Osteoblast (primary cell): ENCODE measurements around the gene SHB. TPM values are rescaled to one million over a fixed set of nuclear protein-coding genes. Genes with fewer than 3 reads are reported as not detected.

Experiments used
- DNase-seq: peaks from one replicate; pipeline ENCODE4 v3.0.0; 2011; ENCODE audit warnings: low spot score, mixed read lengths; ENCODE audit not compliant: insufficient read length; ENCODE audit errors: missing footprints
- H2AFZ ChIP-seq: 2 replicates; pipeline ENCODE4 v1.6.0; 2011; ENCODE audit warnings: mild to moderate bottlenecking, low read length
- H3K27ac ChIP-seq: 2 replicates; pipeline ENCODE4 v1.5.1; 2011; ENCODE audit warnings: mild to moderate bottlenecking, low read depth, low read length, moderate library complexity
- H3K27me3 ChIP-seq: 2 replicates; pipeline ENCODE4 v1.6.0; 2012; ENCODE audit warnings: mild to moderate bottlenecking, control low read depth, inconsistent platforms, low read length, moderate library complexity; ENCODE audit not compliant: insufficient read depth
- H3K36me3 ChIP-seq: 2 replicates; pipeline ENCODE4 v1.5.1; 2011; ENCODE audit warnings: mild to moderate bottlenecking, low read length, control low read depth, moderate library complexity; ENCODE audit not compliant: insufficient read depth
- H3K4me1 ChIP-seq: 2 replicates; pipeline ENCODE4 v1.5.1; 2011; ENCODE audit warnings: mild to moderate bottlenecking, low read length, control low read depth, moderate library complexity; ENCODE audit not compliant: insufficient read depth
- H3K4me2 ChIP-seq: 2 replicates; pipeline ENCODE4 v1.6.0; 2011; ENCODE audit warnings: mild to moderate bottlenecking, low read length; ENCODE audit not compliant: insufficient read depth
- H3K4me3 ChIP-seq: fragments of 200-600 bp; sonication (generic); 3 replicates; pipeline ENCODE4 v1.5.1; 2012; ENCODE audit warnings: mild to moderate bottlenecking, low read length, inconsistent platforms; ENCODE audit not compliant: insufficient read depth
- H3K79me2 ChIP-seq: 2 replicates; pipeline ENCODE4 v1.6.0; 2012; ENCODE audit warnings: mild to moderate bottlenecking, low read length, control low read depth, inconsistent platforms; ENCODE audit not compliant: insufficient read depth
- H3K9me3 ChIP-seq: 2 replicates; pipeline ENCODE4 v1.5.1; 2011; ENCODE audit warnings: low read depth, low read length, control low read depth
- H4K20me1 ChIP-seq: 2 replicates; pipeline ENCODE4 v1.6.0; 2012; ENCODE audit warnings: mild to moderate bottlenecking, low read length, control low read depth; ENCODE audit not compliant: insufficient read depth
- CTCF ChIP-seq: IDR thresholded peaks from 2 replicates; pipeline ENCODE4 v1.5.1; 2011; ENCODE audit warnings: mild to moderate bottlenecking, low read depth, low read length, moderate library complexity; ENCODE audit errors: extremely low read depth
- total RNA-seq: library from RNA; depleted of rRNA; stranded (reverse); fragments of >200 nt; gene quantifications from 2 replicates; pipeline ENCODE4 v1.2.3, GENCODE V29; 2012

SHB gene
- total RNA-seq, 1 donor, result 9.4 TPM

GRCh38 chr9:38079461-38080031, 10.5 kb upstream of the SHB start:
- TF ChIP-seq CTCF, result no peak
- H3K79me2 ChIP-seq, result no peaks in the 10 kb centered on the region

DNA sequence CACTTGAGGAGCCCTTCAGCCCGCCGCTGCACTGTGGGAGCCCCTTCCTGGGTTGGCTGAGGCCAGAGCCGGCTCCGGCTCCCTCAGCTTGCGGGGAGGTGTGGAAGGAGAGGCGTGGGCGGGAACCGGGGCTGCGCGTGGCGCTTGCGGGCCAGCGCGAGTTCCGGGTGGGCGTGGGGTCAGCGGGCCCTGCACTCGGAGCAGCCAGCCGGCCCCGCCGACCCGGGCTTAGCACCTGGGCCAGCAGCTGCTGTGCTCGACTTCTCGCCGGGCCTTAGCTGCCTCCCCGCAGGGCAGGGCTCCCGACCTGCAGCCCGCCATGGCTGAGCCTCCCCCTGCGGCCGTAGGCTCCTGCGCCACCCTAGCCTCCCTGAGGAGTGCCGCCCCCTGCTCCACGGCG, 6.2 kb upstream of the SHB start:
- Histone ChIP-seq H3K79me2 (no peaks in the 10 kb centered on the region), H3K4me3 (no peak overlapping the region), H2AFZ (no peak overlapping the region), H3K9me3 (no peaks in the 10 kb centered on the region), H3K36me3 (no peaks in the 10 kb centered on the region), H4K20me1 (no peaks in the 10 kb centered on the region), H3K27ac (no peak overlapping the region), H3K27me3 (no peaks in the 10 kb centered on the region), H3K4me1 (peaks cover 12% of the 10 kb centered on the region), H3K4me2 (no peak overlapping the region)
- TF ChIP-seq CTCF, result no peak
- no peak for DNase-seq

More at GRCh38 chr9:38079461-38080031, 10.5 kb upstream of the SHB start:
- H3K9me3 ChIP-seq, result no peaks in the 10 kb centered on the region
- peaks cover 9% of the 10 kb centered on the region for H3K4me1 ChIP-seq
- no peak for DNase-seq
- H3K36me3 ChIP-seq, result no peaks in the 10 kb centered on the region
- no peak overlapping the region for H3K27ac ChIP-seq
- no peak overlapping the region for H2AFZ ChIP-seq
- H3K4me3 ChIP-seq, result no peak overlapping the region
- no peaks in the 10 kb centered on the region for H3K27me3 ChIP-seq
- peak overlapping the region; percentile 32 for H3K4me2 ChIP-seq
- no peaks in the 10 kb centered on the region for H4K20me1 ChIP-seq

DNA sequence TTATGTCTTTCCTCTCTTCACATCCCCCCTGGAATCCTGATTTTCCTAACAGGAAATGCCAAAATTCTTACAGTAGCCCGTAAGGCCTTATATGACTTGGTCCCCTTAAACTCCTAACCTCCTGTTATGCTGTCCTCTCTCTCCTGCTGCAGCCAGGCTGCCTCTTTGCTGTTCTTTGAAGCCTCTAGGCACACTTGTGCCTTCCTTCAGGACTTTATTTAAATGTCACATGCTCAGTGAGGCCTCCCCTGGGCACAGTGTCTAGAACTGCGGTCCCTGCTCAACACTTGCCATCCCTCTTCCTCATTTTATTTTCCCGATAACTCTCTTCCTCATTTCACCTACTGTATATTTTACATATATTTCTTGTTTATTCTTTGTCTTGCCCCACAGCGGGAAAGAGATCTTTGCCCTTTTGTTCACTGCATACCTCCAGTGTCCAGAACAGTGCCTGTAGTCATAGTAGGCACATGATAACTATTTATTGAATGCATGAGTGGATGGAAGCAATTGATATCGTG, 5.5 kb upstream of the SHB start:
- Histone ChIP-seq H3K4me2 (peak overlapping the region; percentile 10), H3K9me3 (no peaks in the 10 kb centered on the region), H3K4me1 (peaks cover 11% of the 10 kb centered on the region), H3K27me3 (no peaks in the 10 kb centered on the region), H3K4me3 (no peak overlapping the region), H3K79me2 (no peaks in the 10 kb centered on the region), H3K27ac (no peak overlapping the region), H2AFZ (peak overlapping the region; percentile 44), H3K36me3 (no peaks in the 10 kb centered on the region), H4K20me1 (no peaks in the 10 kb centered on the region)
- peak; percentile 79 for DNase-seq
- TF ChIP-seq CTCF, result no peak

DNA sequence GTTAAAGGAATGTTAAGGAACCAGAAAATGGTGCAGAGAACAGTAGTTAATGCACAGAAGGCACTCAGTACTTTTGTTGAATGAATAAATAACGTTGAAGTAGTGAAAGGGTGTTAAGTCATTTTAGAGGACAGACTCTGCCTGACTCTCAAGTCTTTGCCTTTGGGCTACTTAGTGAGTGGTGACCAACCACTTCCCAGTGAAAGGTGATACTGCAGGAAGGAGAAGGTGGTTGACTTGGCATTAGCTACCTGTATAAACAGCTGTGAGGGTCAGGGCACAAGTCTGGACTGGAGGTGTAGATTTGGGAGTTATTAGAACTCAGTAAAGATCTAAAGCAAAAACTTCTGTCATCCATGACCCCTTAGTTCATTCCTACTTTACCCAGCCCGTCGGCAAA, 4.9 kb upstream of the SHB start:
- Histone ChIP-seq H3K9me3 (no peaks in the 10 kb centered on the region), H3K27me3 (no peaks in the 10 kb centered on the region), H3K4me3 (no peak overlapping the region), H3K4me2 (peak overlapping the region; percentile 10), H3K79me2 (no peaks in the 10 kb centered on the region), H3K36me3 (no peaks in the 10 kb centered on the region), H4K20me1 (no peaks in the 10 kb centered on the region), H3K27ac (no peak overlapping the region), H3K4me1 (peaks cover 8% of the 10 kb centered on the region), H2AFZ (peak overlapping the region; percentile 44)
- TF ChIP-seq CTCF, result no peak
- no peak for DNase-seq
